Left ventricle myocardium inferior (tissue), 1 donor: ENCODE results near the gene MRPL57. TPM values are rescaled to one million over a fixed set of nuclear protein-coding genes. Genes with fewer than 3 reads are reported as not detected.
"Not testable (repeated sequence)": the region's sequence is repeated elsewhere in the genome, so short reads cannot be mapped to it uniquely, and the experiment has no call there.

ENCODE experiments used
- DNase-seq: peaks from one replicate; pipeline ENCODE4 v3.0.0-alpha.2; 2020
- H3K27ac ChIP-seq: fragments of 200-600 bp; replicated peaks from 2 replicates; pipeline ENCODE4 v1.8.0; 2021
- H3K27me3 ChIP-seq: fragments of 200-600 bp; 2 replicates; pipeline ENCODE4 v1.8.0; 2021; ENCODE audit warnings: low read depth
- H3K36me3 ChIP-seq: fragments of 200-600 bp; 2 replicates; pipeline ENCODE4 v1.8.0; 2021
- H3K4me1 ChIP-seq: fragments of 200-600 bp; 2 replicates; pipeline ENCODE4 v1.8.0; 2021
- H3K4me3 ChIP-seq: fragments of 200-600 bp; 2 replicates; pipeline ENCODE4 v1.8.0; 2021; ENCODE audit warnings: mild to moderate bottlenecking, moderate library complexity
- H3K9me3 ChIP-seq: fragments of 200-600 bp; replicated peaks from 2 replicates; pipeline ENCODE4 v1.8.0; 2021
- intact Hi-C: fragments of 100-400 bp; cut with micrococcal nuclease; formaldehyde crosslinking; loops from one replicate; pipeline ENCODE4 v1.11.0; 2022
- total RNA-seq: library from RNA; stranded (reverse); fragmentation: NEBNext Ultra II Directional; extraction: Animal tissue kit (Norgen Biotek cat#: 25700); gene quantifications from one replicate; pipeline ENCODE4 v1.2.1, GENCODE V29; 2021
- TF ChIP-seq, protein P1 (sequence below): fragments of 200-600 bp; IDR thresholded peaks from 2 replicates; pipeline ENCODE4 v1.8.0; 2021; ENCODE audit warnings: antibody characterized with exemption, mild to moderate bottlenecking, borderline replicate concordance
- donor health status: DM: no; HTN: yes; CAD: no; lungs with severe emphysema.

MRPL57 gene
- total RNA-seq, 1 donor from 2014 or later, result 24.6 TPM

GRCh38 chr13:21202767-21203531 lies 26.5 kb downstream of the MRPL57 start:
- peaks cover 4% of the 10 kb centered on the region for H3K9me3 ChIP-seq
- no peaks in the 10 kb centered on the region for H3K4me1 ChIP-seq
- H3K36me3 ChIP-seq, result no peaks in the 10 kb centered on the region
- no peak for DNase-seq
- H3K4me3 ChIP-seq, result no peak overlapping the region
- no peaks in the 10 kb centered on the region for H3K27me3 ChIP-seq
- intact Hi-C loops, result no loop called here
- TF ChIP-seq, protein P1, sequence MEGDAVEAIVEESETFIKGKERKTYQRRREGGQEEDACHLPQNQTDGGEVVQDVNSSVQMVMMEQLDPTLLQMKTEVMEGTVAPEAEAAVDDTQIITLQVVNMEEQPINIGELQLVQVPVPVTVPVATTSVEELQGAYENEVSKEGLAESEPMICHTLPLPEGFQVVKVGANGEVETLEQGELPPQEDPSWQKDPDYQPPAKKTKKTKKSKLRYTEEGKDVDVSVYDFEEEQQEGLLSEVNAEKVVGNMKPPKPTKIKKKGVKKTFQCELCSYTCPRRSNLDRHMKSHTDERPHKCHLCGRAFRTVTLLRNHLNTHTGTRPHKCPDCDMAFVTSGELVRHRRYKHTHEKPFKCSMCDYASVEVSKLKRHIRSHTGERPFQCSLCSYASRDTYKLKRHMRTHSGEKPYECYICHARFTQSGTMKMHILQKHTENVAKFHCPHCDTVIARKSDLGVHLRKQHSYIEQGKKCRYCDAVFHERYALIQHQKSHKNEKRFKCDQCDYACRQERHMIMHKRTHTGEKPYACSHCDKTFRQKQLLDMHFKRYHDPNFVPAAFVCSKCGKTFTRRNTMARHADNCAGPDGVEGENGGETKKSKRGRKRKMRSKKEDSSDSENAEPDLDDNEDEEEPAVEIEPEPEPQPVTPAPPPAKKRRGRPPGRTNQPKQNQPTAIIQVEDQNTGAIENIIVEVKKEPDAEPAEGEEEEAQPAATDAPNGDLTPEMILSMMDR, result no peak
- H3K27ac ChIP-seq, result no peak overlapping the region

DNA sequence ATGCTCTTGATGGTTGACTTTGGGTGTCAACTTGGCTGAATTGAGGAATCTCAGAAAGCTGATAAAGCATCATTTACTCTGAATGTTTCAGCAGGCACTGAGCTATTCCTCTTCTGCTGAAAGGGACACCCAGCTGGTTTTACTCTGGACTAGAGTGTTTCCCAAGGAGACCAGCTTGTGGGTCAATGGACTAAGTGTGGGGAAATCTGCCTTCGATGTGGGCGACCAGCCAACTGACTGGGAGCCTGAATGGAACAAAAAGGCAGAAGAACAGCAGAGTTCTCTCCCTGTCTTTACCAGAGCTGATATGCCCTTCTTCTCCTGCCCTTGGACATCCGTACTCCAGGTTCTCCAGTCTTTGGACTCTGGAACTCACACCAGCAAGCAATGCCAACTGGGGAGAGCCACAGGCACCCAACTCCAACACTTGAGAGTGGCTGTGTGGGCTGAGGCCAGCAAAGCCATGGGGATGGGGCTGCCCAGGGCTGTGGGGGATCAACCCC lies 32.2 kb downstream of the MRPL57 start:
- TF ChIP-seq, protein P1, result no peak
- Histone ChIP-seq H3K36me3 (no peaks in the 10 kb centered on the region), H3K9me3 (peaks cover 5% of the 10 kb centered on the region), H3K27ac (no peak overlapping the region), H3K4me1 (no peaks in the 10 kb centered on the region), H3K27me3 (peaks cover 25% of the 10 kb centered on the region), H3K4me3 (no peak overlapping the region)
- intact Hi-C loops, result no loop called here
- no peak for DNase-seq

DNA sequence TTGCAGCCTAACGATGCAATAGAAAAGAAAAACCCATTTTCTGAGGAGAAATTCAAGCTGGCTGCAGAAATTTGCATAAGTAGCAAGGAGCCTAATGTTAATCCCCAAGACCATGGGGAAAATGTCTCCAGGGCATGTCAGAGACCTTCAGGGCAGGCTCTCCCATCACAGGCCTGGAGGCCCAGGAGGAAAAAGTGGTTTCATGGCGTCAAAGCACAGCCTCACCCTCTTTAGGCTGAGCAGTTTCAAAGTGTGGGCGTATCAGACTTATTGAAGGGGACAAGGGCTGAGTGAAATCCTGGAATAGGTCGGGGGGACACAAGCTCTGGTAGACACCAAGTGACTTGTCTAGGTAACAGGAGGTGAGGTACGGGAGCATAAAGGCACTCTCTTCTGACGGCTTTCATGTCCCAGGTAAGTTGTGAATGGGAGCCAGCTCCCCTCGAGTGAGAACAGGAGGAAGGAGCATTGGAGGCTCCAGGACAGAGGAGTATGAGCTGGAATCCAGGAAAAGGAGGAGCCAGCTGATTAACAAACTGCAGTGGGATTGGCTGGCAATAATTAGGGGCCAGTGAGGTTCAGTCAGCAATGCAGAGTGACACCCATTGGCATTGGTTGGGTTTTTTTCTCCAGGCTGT lies 35.8 kb downstream of the MRPL57 start:
- Histone ChIP-seq H3K9me3 (peaks cover 5% of the 10 kb centered on the region), H3K4me3 (no peak overlapping the region), H3K27ac (no peak overlapping the region), H3K27me3 (peaks cover 34% of the 10 kb centered on the region), H3K4me1 (no peaks in the 10 kb centered on the region), H3K36me3 (no peaks in the 10 kb centered on the region)
- TF ChIP-seq, protein P1, result no peak
- no peak for DNase-seq
- intact Hi-C loops, result no loop called here

DNA sequence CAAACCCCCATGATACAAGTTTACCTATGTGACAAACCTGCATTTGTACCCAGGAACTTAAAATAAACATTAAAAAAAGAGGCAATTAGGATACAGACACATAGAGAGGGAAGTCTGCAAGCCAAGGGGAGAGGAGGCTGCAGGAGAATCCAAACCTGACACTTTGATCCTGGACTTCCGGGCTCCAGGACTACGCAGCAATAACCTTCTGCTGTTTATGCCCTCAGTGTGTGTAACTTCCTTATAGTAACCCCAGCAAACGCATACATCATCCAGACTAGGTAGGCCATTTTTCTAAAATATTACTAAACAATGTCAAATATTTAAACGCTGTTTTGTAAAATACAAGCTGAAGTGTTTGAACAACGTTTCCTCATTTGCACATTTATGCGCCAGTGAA lies 39.0 kb downstream of the MRPL57 start:
- H3K9me3 ChIP-seq, H3K4me1 ChIP-seq, intact Hi-C loops, DNase-seq, H3K36me3 ChIP-seq, H3K27ac ChIP-seq, H3K4me3 ChIP-seq: not testable (repeated sequence)
- peaks cover 32% of the 10 kb centered on the region for H3K27me3 ChIP-seq

DNA sequence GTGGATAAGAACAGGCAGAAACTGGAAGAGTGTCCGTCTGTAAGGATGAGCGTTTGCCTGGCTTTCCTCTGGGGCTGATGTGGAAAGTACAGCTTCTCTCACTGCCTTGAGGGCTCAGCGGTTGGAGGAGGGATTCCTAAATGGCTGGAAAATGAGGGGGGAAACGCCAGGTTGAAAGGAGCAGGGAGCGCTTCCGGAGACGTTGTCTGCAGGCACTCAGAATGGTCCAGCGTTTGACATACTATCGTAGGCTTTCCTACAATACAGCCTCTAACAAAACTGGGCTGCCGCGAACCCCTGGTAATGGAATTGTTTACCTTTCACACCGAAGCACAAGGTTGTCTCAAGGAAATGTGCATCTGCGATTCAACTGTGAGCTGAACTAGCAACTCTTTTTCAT lies 39.9 kb downstream of the MRPL57 start:
- no peak for DNase-seq
- no peaks in the 10 kb centered on the region for H3K36me3 ChIP-seq
- no peak overlapping the region for H3K27ac ChIP-seq
- peaks cover 14% of the 10 kb centered on the region for H3K9me3 ChIP-seq
- H3K4me3 ChIP-seq, result no peak overlapping the region
- intact Hi-C loops, result no loop called here
- H3K27me3 ChIP-seq, result peaks cover 23% of the 10 kb centered on the region
- H3K4me1 ChIP-seq, result no peaks in the 10 kb centered on the region
- TF ChIP-seq, protein P1, result no peak

DNA sequence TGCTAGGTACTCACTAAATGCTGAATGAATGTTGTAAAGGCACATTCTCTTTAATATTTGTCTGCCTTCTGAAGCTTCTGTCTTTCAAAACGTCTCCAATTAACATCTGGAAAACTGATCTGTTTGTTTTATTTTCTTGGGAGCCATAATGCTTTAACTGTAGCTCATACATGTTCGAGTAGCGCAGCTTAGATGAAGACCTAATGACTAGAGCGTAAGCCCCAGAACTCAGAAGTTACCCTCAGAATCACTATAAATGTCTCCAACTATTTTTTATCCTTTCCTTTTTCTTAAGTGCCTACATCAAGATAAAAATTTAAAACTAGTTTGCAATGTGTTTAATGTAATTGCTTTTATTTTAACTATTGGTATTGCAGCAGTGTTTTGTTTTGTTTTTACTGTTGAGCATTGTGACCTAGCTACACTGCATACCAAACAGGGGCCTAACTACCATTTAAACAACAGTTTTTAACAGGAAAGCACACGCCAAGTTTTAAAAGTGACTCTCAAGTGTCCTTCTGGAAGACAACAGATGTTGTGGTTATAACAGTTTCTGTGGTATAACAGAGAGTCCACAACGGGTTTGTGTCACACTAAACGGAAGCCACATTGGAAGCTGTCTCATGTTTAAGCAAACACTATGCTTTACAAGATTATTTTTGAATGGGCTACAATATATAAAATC lies 42.0 kb downstream of the MRPL57 start:
- Histone ChIP-seq H3K27ac (no peak overlapping the region), H3K27me3 (peaks cover 8% of the 10 kb centered on the region), H3K4me1 (no peaks in the 10 kb centered on the region), H3K36me3 (no peaks in the 10 kb centered on the region), H3K4me3 (no peak overlapping the region), H3K9me3 (peaks cover 26% of the 10 kb centered on the region)
- no peak for DNase-seq
- intact Hi-C loops, result no loop called here
- TF ChIP-seq, protein P1, result no peak
